Neural crest cell (in vitro differentiated cells): ENCODE data around the gene ADGRL2. TPM values are rescaled to one million over a fixed set of nuclear protein-coding genes. Genes with fewer than 3 reads are reported as not detected.
A peak's percentile ranks its signal among the peaks of the same experiment; 100 is the strongest.

Experiments
- DNase-seq: peaks from one replicate; pipeline ENCODE4 v3.0.0; 2021; ENCODE audit warnings: low read depth, mixed read lengths, low spot score
- H3K27ac Mint-ChIP-seq: one replicate; pipeline ENCODE4 v1.8.0; 2021; ENCODE audit warnings: mild to moderate bottlenecking, mixed read lengths; ENCODE audit not compliant: unreplicated experiment
- H3K27me3 Mint-ChIP-seq: 2 replicates; pipeline ENCODE4 v1.8.0; 2021; ENCODE audit warnings: low read depth, mild to moderate bottlenecking, mixed read lengths
- H3K36me3 Mint-ChIP-seq: 2 replicates; pipeline ENCODE4 v1.8.0; 2021; ENCODE audit warnings: low read depth, mild to moderate bottlenecking, mixed read lengths
- H3K4me1 Mint-ChIP-seq: 2 replicates; pipeline ENCODE4 v1.8.0; 2021; ENCODE audit warnings: mixed read lengths
- H3K4me3 Mint-ChIP-seq: one replicate; pipeline ENCODE4 v1.8.0; 2021; ENCODE audit warnings: mild to moderate bottlenecking, mixed read lengths
- H3K9me3 Mint-ChIP-seq: 2 replicates; pipeline ENCODE4 v1.8.0; 2021; ENCODE audit warnings: mixed read lengths
- total RNA-seq: library from RNA; stranded (reverse); gene quantifications from 2 replicates; pipeline ENCODE4 v1.2.1, GENCODE V29; 2021
- TF ChIP-seq, protein P1 (sequence below): fragments of 200-600 bp; sonication (generic); conservative IDR thresholded peaks from 2 replicates; pipeline ENCODE4 v1.5.0; 2021; ENCODE audit warnings: antibody characterized with exemption, mild to moderate bottlenecking

The ADGRL2 gene
- total RNA-seq, 1 donor from 2014 or later: 170 TPM

DNA sequence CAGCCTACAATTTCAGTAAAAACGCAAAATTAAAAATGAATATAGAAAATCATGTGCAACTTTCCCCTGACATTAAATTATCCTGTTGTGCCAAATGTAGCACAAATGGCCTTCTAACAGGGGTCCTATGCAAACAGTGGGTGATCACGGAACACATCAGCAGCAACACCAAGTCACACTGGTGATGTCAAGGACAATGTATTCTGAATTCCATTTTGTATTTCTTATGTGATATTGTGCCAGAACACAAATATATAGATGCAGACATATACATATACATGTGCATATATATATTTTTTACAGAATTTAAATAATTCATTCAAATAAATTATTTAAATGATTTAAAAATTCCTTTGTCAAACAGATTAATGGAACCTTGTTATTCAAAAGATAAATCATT, 8.6 kb upstream of the ADGRL2 start:
- H3K27me3 Mint-ChIP-seq: no peaks in the 10 kb centered on the region
- DNase-seq: no peak
- no peak overlapping the region for H3K4me3 Mint-ChIP-seq
- H3K9me3 Mint-ChIP-seq: peaks cover 3% of the 10 kb centered on the region
- H3K4me1 Mint-ChIP-seq: peaks cover 2% of the 10 kb centered on the region
- H3K27ac Mint-ChIP-seq: no peak overlapping the region
- TF ChIP-seq, protein P1, sequence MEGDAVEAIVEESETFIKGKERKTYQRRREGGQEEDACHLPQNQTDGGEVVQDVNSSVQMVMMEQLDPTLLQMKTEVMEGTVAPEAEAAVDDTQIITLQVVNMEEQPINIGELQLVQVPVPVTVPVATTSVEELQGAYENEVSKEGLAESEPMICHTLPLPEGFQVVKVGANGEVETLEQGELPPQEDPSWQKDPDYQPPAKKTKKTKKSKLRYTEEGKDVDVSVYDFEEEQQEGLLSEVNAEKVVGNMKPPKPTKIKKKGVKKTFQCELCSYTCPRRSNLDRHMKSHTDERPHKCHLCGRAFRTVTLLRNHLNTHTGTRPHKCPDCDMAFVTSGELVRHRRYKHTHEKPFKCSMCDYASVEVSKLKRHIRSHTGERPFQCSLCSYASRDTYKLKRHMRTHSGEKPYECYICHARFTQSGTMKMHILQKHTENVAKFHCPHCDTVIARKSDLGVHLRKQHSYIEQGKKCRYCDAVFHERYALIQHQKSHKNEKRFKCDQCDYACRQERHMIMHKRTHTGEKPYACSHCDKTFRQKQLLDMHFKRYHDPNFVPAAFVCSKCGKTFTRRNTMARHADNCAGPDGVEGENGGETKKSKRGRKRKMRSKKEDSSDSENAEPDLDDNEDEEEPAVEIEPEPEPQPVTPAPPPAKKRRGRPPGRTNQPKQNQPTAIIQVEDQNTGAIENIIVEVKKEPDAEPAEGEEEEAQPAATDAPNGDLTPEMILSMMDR: no peak
- no peaks in the 10 kb centered on the region for H3K36me3 Mint-ChIP-seq

DNA sequence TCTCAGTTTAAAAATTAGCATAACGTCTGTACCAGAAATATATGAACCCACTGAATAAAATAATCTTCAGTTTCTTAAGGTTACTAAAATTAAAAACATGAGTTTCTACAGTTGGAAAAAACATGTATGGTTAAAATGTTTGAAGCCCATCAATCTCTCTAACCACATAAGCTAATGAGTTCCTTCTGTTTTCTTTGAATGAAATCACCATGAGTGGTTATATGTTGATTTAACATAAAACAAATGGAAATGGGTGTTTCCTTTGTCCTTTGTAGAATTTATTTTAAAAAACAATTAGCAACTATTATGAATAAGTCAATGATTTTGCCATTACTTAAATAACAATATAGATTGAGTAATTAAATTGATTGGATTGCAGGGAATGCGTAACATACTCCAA, 3.0 kb upstream of the ADGRL2 start:
- H3K9me3 Mint-ChIP-seq: no peaks in the 10 kb centered on the region
- no peaks in the 10 kb centered on the region for H3K36me3 Mint-ChIP-seq
- H3K27me3 Mint-ChIP-seq: no peaks in the 10 kb centered on the region
- H3K27ac Mint-ChIP-seq: no peak overlapping the region
- TF ChIP-seq, protein P1: no peak
- no peak overlapping the region for H3K4me3 Mint-ChIP-seq
- H3K4me1 Mint-ChIP-seq: peaks cover 24% of the 10 kb centered on the region
- DNase-seq: no peak

DNA sequence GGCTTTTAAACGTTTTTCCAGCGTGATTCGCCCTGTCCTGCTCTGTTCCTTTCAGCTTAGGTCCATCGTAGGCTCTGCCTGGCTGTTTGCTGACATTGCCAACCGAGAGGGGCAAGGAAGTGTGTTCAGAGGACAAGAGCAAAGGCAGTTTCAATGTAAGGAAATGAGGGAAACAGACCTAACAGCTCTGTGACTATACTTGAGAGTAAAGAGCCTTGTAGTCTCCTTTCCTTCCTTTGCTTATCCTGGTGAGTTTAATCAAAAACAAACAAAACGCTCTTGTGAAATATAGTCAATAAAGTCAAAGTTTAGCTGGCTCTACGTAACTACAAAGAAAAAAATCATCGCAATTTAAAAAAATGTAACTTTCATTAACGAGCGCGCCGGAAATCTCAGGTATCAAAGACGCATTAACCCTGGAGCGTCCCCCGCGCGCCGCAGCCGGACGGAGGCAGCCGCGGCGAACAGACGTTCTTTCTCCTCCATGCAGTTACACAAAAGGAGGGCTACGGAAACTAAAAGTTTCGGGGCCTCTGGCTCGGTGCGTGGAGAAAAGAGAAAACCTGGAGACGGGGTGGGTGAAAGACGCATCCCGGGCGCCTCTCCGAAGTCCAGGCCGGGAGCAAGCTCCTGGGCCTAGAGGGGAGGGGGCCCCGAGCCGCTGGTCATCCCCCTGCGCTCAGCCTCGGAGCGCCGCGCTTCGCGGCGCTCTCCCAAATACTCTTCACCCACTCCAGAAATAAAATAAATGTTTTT, 617 bp upstream of the ADGRL2 start:
- H3K9me3 Mint-ChIP-seq: no peaks in the 10 kb centered on the region
- DNase-seq: peak; percentile 69
- no peaks in the 10 kb centered on the region for H3K27me3 Mint-ChIP-seq
- peak overlapping the region; percentile 96 for H3K4me3 Mint-ChIP-seq
- H3K27ac Mint-ChIP-seq: peak overlapping the region; percentile 99
- peaks cover 29% of the 10 kb centered on the region for H3K4me1 Mint-ChIP-seq
- no peaks in the 10 kb centered on the region for H3K36me3 Mint-ChIP-seq
- TF ChIP-seq, protein P1: no peak

DNA sequence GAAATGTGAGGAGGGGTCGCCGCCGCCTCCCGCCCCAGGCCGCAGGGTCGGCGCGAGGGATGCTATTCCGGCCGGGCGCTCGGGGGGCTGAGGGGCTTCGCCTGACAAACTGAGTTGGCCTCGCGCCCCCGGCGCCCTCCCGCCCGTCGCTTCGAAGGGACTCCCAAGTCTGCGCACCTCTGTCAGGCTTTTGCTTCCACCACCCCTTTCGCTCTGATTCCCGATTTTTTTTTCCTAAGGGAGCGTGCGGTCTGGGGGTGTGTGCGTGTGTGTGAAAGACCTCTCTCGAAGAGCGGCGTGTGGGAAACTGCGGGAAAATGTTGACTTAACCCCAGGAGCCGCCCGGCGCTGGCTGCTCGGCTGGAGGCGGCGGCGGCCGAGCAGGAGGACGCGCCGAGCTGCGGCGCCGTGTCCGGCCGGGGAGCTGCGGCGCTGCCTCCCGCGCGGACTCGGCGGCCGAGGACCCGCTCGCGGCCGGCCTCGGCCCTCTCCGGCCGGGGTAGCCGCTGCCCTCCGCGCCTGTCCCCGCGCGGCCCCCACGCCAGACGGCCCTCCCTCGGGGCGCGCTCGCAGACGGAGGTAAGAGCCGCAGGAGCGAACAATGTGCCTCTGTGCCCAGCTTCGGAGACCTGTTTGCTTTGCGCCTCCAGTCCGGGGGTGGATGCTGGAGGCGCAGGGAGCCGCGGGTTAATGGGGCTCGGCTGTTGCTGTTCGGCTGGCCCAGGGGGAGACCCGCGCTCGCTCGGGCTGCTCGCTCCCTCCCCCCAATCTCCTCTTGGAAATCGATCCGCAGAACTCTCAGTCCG, 1.1 kb downstream of the ADGRL2 start:
- no peaks in the 10 kb centered on the region for H3K9me3 Mint-ChIP-seq
- H3K27me3 Mint-ChIP-seq: no peaks in the 10 kb centered on the region
- H3K36me3 Mint-ChIP-seq: no peaks in the 10 kb centered on the region
- peaks cover 46% of the 10 kb centered on the region for H3K4me1 Mint-ChIP-seq
- H3K27ac Mint-ChIP-seq: peak overlapping the region; percentile 94
- TF ChIP-seq, protein P1: no peak
- peak; percentile 23 for DNase-seq
- H3K4me3 Mint-ChIP-seq: peak overlapping the region; percentile 97

DNA sequence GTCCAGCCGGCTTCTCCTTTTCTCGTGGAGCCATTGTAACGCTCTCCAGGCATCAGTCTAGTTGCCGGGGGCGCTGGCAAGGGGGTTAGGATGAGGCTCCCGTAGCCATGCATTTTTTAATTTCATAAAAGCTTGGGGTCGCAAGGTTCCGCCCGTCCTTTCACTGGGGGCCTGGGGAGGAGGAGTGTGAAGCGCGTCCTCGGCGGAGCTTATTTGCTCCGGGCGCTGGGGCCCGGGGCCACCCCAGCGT, 1.6 kb downstream of the ADGRL2 start:
- H3K27ac Mint-ChIP-seq: peak overlapping the region; percentile 94
- peak overlapping the region; percentile 96 for H3K4me3 Mint-ChIP-seq
- H3K4me1 Mint-ChIP-seq: peaks cover 44% of the 10 kb centered on the region

More for the DNA sequence above, 1.6 kb downstream of the ADGRL2 start:
- TF ChIP-seq, protein P1: no peak
- Mint-ChIP-seq H3K27me3 (no peaks in the 10 kb centered on the region), H3K9me3 (no peaks in the 10 kb centered on the region), H3K36me3 (no peaks in the 10 kb centered on the region)
- no peak for DNase-seq
